ENCODE measurements around the gene SPI1.

Gene SPI1

DNA sequence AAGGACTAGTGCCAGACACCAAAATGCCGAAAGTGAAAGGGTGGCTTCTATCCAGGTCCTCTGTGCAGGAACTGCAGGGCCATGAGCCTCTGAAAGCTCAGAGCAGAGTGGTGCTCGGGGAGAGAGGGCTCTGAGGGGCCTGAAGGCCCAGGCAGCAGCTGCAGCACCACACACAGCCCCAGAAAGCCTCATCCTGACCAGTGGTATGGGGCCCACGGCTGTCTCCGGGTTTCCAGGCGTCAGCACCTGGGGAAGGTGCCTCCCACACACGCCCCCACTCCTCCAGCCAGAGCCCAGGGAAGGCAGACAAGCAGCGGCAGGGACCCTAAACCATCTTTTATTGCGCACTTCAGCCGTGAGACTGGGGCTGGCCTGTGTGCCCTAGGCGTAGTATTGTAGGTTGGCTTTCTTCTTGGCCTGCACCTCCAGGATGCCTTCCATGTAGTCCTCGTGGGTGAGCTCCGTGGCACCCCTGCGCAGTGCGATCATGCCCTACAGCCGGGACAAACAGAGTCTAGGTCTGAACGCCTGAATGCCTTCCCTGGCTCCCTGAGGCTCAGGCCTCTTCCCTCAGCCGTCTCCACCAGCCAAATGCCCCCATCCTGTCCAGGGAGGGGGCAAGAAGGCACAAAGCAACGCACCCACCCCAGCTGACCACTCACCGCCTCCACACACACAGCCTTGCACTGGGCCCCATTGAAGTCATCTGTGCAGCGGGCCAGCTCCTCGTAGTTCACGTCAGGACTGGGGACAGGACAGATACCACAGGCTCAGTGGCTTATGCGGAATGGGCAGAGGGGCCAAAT lies 40.3 kb upstream of the SPI1 start:
- H3K4me3 ChIP-seq (ENCODE audit: low read length in 2 of 2), result no peak overlapping the region
- no peak overlapping the region for H2BK5ac ChIP-seq (ENCODE audit: low read length)
- H2BK12ac ChIP-seq (ENCODE audit: low read length), result no peak overlapping the region
- no peak for DNase-seq (ENCODE audit: low spot score)
- H3K79me1 ChIP-seq (ENCODE audit: low read depth, low read length), result peaks cover 4% of the 10 kb centered on the region
- no CpG with 5 or more reads among the region's 23 CpGs for WGBS, 2 donors (ENCODE audit: extremely low coverage in 2 of 2, insufficient read length in 2 of 2, insufficient replicate concordance in 1 of 2)
- H3K9me3 ChIP-seq (replicated peaks in 1 of 2; ENCODE audit: control insufficient read depth in 2 of 2, insufficient read depth in 1 of 2, low read depth in 1 of 2, low read length in 2 of 2), result no peaks in the 10 kb centered on the region
- no peak overlapping the region for H4K91ac ChIP-seq (ENCODE audit: low read depth, low read length, poor library complexity)
- no peaks in the 10 kb centered on the region for H3K27me3 ChIP-seq (ENCODE audit: control insufficient read depth in 3 of 3, insufficient read depth in 3 of 3, low read depth in 1 of 3, low read length in 3 of 3)
- H3K4me1 ChIP-seq (ENCODE audit: control insufficient read depth in 2 of 2, insufficient read depth in 1 of 2, low read depth in 1 of 2, low read length in 2 of 2), result no peaks in the 10 kb centered on the region
- no peak overlapping the region for H3K9ac ChIP-seq (ENCODE audit: low read depth, low read length, poor library complexity)
- no peak overlapping the region for H3K4ac ChIP-seq (ENCODE audit: low read length)
- no peak overlapping the region for H3K27ac ChIP-seq (replicated peaks; ENCODE audit: low read length)
- H3K4me2 ChIP-seq (ENCODE audit: insufficient read depth, low read length, poor library complexity, severe bottlenecking), result no peak overlapping the region
- H4K8ac ChIP-seq (ENCODE audit: low read depth, low read length), result no peak overlapping the region
- no peak overlapping the region for H2BK15ac ChIP-seq (ENCODE audit: low read length)
- H2AFZ ChIP-seq (ENCODE audit: low read length), result no peak overlapping the region
- no peak overlapping the region for H3K23ac ChIP-seq (ENCODE audit: low read depth, low read length, poor library complexity)
- H3K14ac ChIP-seq (ENCODE audit: low read length), result no peak overlapping the region
- no peak overlapping the region for H2AK5ac ChIP-seq (ENCODE audit: low read depth, low read length)
- no peak overlapping the region for H3K18ac ChIP-seq (ENCODE audit: low read length)
- H3K36me3 ChIP-seq (replicated peaks in 1 of 2; ENCODE audit: control insufficient read depth in 2 of 2, insufficient read depth in 2 of 2, low read length in 2 of 2), result peaks cover 56 to 91% of the 10 kb centered on the region in 2 donors
- no peak overlapping the region for H2BK120ac ChIP-seq (ENCODE audit: low read depth, low read length)

DNA sequence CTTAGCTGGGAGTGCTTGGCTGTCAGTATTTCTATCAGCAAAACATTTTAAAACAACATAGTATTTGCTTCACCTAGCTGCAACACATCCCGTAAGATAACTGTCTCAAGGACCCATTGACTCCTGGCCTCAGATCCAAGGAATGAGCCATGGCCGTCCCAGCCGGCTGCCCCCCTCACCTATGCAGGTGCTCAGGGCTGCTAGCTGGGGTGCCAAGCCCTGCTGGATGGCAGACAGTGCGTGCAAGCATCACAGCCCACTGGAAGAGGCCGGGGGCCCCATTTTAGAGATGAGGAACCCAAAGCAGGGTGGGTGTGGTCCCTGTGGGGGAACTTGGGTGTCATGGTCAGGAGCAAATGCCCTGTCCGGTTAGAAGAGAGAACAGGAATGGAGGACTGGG lies 39.4 kb upstream of the SPI1 start:
- Histone ChIP-seq H3K9ac (ENCODE audit: low read depth, low read length, poor library complexity) (no peak overlapping the region), H3K9me3 (replicated peaks in 1 of 2; ENCODE audit: control insufficient read depth in 2 of 2, insufficient read depth in 1 of 2, low read depth in 1 of 2, low read length in 2 of 2) (no peaks in the 10 kb centered on the region), H2BK5ac (ENCODE audit: low read length) (no peak overlapping the region), H4K8ac (ENCODE audit: low read depth, low read length) (peak overlapping the region; percentile 72), H3K27me3 (ENCODE audit: control insufficient read depth in 3 of 3, insufficient read depth in 3 of 3, low read depth in 1 of 3, low read length in 3 of 3) (no peaks in the 10 kb centered on the region), H2BK12ac (ENCODE audit: low read length) (no peak overlapping the region), H3K4me3 (ENCODE audit: low read length in 2 of 2) (no peak overlapping the region), H3K18ac (ENCODE audit: low read length) (no peak overlapping the region), H2BK120ac (ENCODE audit: low read depth, low read length) (no peak overlapping the region), H3K4me1 (ENCODE audit: control insufficient read depth in 2 of 2, insufficient read depth in 1 of 2, low read depth in 1 of 2, low read length in 2 of 2) (no peaks in the 10 kb centered on the region), H3K4me2 (ENCODE audit: insufficient read depth, low read length, poor library complexity, severe bottlenecking) (no peak overlapping the region), H3K23ac (ENCODE audit: low read depth, low read length, poor library complexity) (no peak overlapping the region), H3K14ac (ENCODE audit: low read length) (no peak overlapping the region), H2AFZ (ENCODE audit: low read length) (no peak overlapping the region), H2AK5ac (ENCODE audit: low read depth, low read length) (no peak overlapping the region), H3K4ac (ENCODE audit: low read length) (no peak overlapping the region), H4K91ac (ENCODE audit: low read depth, low read length, poor library complexity) (no peak overlapping the region), H2BK15ac (ENCODE audit: low read length) (no peak overlapping the region), H3K27ac (replicated peaks; ENCODE audit: low read length) (no peak overlapping the region), H3K36me3 (replicated peaks in 1 of 2; ENCODE audit: control insufficient read depth in 2 of 2, insufficient read depth in 2 of 2, low read length in 2 of 2) (peaks cover 53 to 87% of the 10 kb centered on the region in 2 donors), H3K79me1 (ENCODE audit: low read depth, low read length) (peaks cover 4% of the 10 kb centered on the region)
- no CpG with 5 or more reads among the region's 6 CpGs for WGBS, 2 donors (ENCODE audit: extremely low coverage in 2 of 2, insufficient read length in 2 of 2, insufficient replicate concordance in 1 of 2)
- DNase-seq (ENCODE audit: low spot score), result no peak

DNA sequence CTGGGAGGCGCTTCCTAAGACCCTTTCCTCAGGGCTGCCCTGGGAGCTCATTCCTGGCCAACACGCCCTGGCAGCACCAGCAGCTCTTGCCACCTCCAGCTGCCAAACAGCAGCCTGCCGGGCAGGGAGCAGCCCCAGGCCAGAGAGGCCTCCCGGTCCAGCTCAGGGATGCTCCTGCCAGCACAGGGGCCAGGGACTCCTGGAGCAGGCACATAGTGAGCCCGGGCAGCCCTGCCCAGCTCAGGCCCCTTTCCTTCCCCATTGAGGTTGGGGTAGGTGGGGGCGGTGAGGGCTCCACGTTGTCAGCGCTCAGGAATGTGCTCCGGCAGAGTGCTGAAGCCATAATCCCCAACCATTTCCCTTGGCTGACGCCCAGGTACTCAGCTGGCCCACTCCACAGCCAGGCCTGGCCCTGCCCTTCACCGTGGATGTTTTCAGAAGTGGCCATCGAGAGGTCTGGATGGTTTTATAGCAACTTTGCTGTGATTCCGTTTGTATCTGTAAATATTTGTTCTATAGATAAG lies 37.7 kb upstream of the SPI1 start:
- H4K91ac ChIP-seq (ENCODE audit: low read depth, low read length, poor library complexity), result peak overlapping the region; percentile 53
- H3K4ac ChIP-seq (ENCODE audit: low read length), result no peak overlapping the region
- H3K36me3 ChIP-seq (replicated peaks in 1 of 2; ENCODE audit: control insufficient read depth in 2 of 2, insufficient read depth in 2 of 2, low read length in 2 of 2), result peaks cover 44 to 81% of the 10 kb centered on the region in 2 donors
- H3K14ac ChIP-seq (ENCODE audit: low read length), result peak overlapping the region; percentile 56
- H3K27ac ChIP-seq (replicated peaks; ENCODE audit: low read length), result peak overlapping the region; percentile 46
- no peak overlapping the region for H2AK5ac ChIP-seq (ENCODE audit: low read depth, low read length)
- no peak overlapping the region for H3K4me2 ChIP-seq (ENCODE audit: insufficient read depth, low read length, poor library complexity, severe bottlenecking)
- peaks cover 4% of the 10 kb centered on the region for H3K79me1 ChIP-seq (ENCODE audit: low read depth, low read length)
- WGBS, 2 donors (ENCODE audit: extremely low coverage in 2 of 2, insufficient read length in 2 of 2, insufficient replicate concordance in 1 of 2), result no CpG with 5 or more reads among the region's 13 CpGs
- no peak overlapping the region for H2BK15ac ChIP-seq (ENCODE audit: low read length)
- H2BK12ac ChIP-seq (ENCODE audit: low read length), result no peak overlapping the region
- H2BK120ac ChIP-seq (ENCODE audit: low read depth, low read length), result no peak overlapping the region
- peak overlapping the region; percentile 48 for H4K8ac ChIP-seq (ENCODE audit: low read depth, low read length)
- no peak overlapping the region for H3K4me3 ChIP-seq (ENCODE audit: low read length in 2 of 2)
- peak overlapping the region; percentile 19 for H2BK5ac ChIP-seq (ENCODE audit: low read length)
- H3K9me3 ChIP-seq (replicated peaks in 1 of 2; ENCODE audit: control insufficient read depth in 2 of 2, insufficient read depth in 1 of 2, low read depth in 1 of 2, low read length in 2 of 2), result no peaks in the 10 kb centered on the region
- H2AFZ ChIP-seq (ENCODE audit: low read length), result no peak overlapping the region
- H3K9ac ChIP-seq (ENCODE audit: low read depth, low read length, poor library complexity), result peak overlapping the region; percentile 50
- no peaks in the 10 kb centered on the region for H3K4me1 ChIP-seq (ENCODE audit: control insufficient read depth in 2 of 2, insufficient read depth in 1 of 2, low read depth in 1 of 2, low read length in 2 of 2)
- peak overlapping the region; percentile 71 for H3K18ac ChIP-seq (ENCODE audit: low read length)
- DNase-seq (ENCODE audit: low spot score), result no peak
- H3K27me3 ChIP-seq (ENCODE audit: control insufficient read depth in 3 of 3, insufficient read depth in 3 of 3, low read depth in 1 of 3, low read length in 3 of 3), result no peaks in the 10 kb centered on the region
- peak overlapping the region; percentile 97 for H3K23ac ChIP-seq (ENCODE audit: low read depth, low read length, poor library complexity)

DNA sequence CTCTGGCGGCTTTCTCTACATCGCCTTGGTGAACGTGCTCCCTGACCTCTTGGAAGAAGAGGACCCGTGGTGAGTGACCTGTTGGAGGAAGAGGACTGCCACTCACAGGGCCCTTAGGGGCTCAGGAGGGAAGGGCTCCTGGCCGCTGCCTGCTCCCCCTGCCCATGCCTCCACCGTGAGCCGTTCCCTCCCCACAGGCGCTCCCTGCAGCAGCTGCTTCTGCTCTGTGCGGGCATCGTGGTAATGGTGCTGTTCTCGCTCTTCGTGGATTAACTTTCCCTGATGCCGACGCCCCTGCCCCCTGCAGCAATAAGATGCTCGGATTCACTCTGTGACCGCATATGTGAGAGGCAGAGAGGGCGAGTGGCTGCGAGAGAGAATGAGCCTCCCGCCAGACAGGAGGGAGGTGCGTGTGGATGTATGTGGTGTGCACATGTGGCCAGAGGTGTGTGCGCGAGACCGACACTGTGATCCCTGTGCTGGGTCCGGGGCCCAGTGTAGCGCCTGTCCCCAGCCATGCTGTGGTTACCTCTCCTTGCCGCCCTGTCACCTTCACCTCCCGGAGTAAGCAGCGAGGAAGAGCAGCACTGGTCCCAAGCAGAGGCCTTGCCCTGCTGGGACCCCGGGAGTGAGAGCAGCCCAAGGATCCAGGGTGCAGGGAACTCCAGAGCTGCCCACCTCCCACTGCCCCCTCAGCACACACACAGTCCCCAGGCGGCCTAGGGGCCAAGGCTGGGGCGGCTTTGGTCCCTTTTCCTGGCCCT lies 36.9 kb upstream of the SPI1 start:
- no peak overlapping the region for H3K27ac ChIP-seq (replicated peaks; ENCODE audit: low read length)
- no CpG with 5 or more reads among the region's 31 CpGs for WGBS, 2 donors (ENCODE audit: extremely low coverage in 2 of 2, insufficient read length in 2 of 2, insufficient replicate concordance in 1 of 2)

More for the DNA sequence above, 36.9 kb upstream of the SPI1 start:
- H2BK5ac ChIP-seq (ENCODE audit: low read length), result peak overlapping the region; percentile 54
- H3K4me3 ChIP-seq (ENCODE audit: low read length in 2 of 2), result no peak overlapping the region
- no peak for DNase-seq (ENCODE audit: low spot score)
- H3K23ac ChIP-seq (ENCODE audit: low read depth, low read length, poor library complexity), result peak overlapping the region; percentile 97
- no peak overlapping the region for H3K4ac ChIP-seq (ENCODE audit: low read length)
- H3K9ac ChIP-seq (ENCODE audit: low read depth, low read length, poor library complexity), result no peak overlapping the region
- peak overlapping the region; percentile 48 for H4K8ac ChIP-seq (ENCODE audit: low read depth, low read length)
- no peak overlapping the region for H2BK120ac ChIP-seq (ENCODE audit: low read depth, low read length)
- H2AK5ac ChIP-seq (ENCODE audit: low read depth, low read length), result no peak overlapping the region
- no peak overlapping the region for H3K4me2 ChIP-seq (ENCODE audit: insufficient read depth, low read length, poor library complexity, severe bottlenecking)
- no peaks in the 10 kb centered on the region for H3K9me3 ChIP-seq (replicated peaks in 1 of 2; ENCODE audit: control insufficient read depth in 2 of 2, insufficient read depth in 1 of 2, low read depth in 1 of 2, low read length in 2 of 2)
- H2AFZ ChIP-seq (ENCODE audit: low read length), result no peak overlapping the region
- H2BK12ac ChIP-seq (ENCODE audit: low read length), result peak overlapping the region; percentile 58
- peak overlapping the region; percentile 53 for H4K91ac ChIP-seq (ENCODE audit: low read depth, low read length, poor library complexity)
- no peaks in the 10 kb centered on the region for H3K27me3 ChIP-seq (ENCODE audit: control insufficient read depth in 3 of 3, insufficient read depth in 3 of 3, low read depth in 1 of 3, low read length in 3 of 3)
- no peaks in the 10 kb centered on the region for H3K4me1 ChIP-seq (ENCODE audit: control insufficient read depth in 2 of 2, insufficient read depth in 1 of 2, low read depth in 1 of 2, low read length in 2 of 2)
- no peak overlapping the region for H2BK15ac ChIP-seq (ENCODE audit: low read length)
- no peak overlapping the region for H3K18ac ChIP-seq (ENCODE audit: low read length)
- H3K14ac ChIP-seq (ENCODE audit: low read length), result no peak overlapping the region
- H3K79me1 ChIP-seq (ENCODE audit: low read depth, low read length), result peaks cover 4% of the 10 kb centered on the region
- peaks cover 40 to 76% of the 10 kb centered on the region in 2 donors for H3K36me3 ChIP-seq (replicated peaks in 1 of 2; ENCODE audit: control insufficient read depth in 2 of 2, insufficient read depth in 2 of 2, low read length in 2 of 2)
